Ovary (tissue), 3 donors: ENCODE measurements around the gene PPP2R2B.

Experiments
- EP300 ChIP-seq: sonication (generic); formaldehyde crosslinking; IDR thresholded peaks from one replicate; pipeline ENCODE4 v1.6.1; 2017; ENCODE audit warnings: antibody characterized with exemption
- POLR2A ChIP-seq: fragments of 450-650 bp; IDR thresholded peaks from one replicate; pipeline ENCODE4 v1.6.1; 2017; ENCODE audit warnings: antibody characterized with exemption, mild to moderate bottlenecking, moderate library complexity
- TF ChIP-seq, protein P1 (sequence below), 3 donors: fragments of 450-650 bp in 2 of 3; fragments of 200-600 bp in 1 of 3; IDR thresholded peaks; one replicate each; pipeline versions ENCODE4 v1.5.1 to v1.8.0; 2016 to 2022; ENCODE audit warnings: antibody characterized with exemption in 3 of 3, mild to moderate bottlenecking in 1 of 3
- donor health status: DM: no; HTN: no; CAD: no.

DNA sequence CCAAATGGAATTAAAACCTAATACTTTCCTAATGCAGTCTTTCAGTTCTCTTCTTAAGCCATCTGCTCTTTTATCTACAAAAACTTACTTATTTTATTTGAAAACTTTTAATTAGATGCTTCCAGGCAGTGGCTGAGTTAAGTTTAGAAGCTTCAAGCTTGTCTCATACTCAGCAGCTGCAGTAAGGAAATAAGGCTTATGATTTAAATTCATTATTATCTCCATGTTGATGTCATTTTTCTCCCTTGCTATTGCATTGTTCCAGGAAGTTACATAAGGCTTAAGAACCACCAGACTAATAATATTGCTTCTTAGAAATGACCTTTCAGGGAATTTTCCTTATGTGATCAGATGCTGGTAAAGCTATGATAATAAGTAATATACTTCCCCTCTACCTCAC, 119.6 kb downstream of the PPP2R2B start:
- TF ChIP-seq, protein P1, sequence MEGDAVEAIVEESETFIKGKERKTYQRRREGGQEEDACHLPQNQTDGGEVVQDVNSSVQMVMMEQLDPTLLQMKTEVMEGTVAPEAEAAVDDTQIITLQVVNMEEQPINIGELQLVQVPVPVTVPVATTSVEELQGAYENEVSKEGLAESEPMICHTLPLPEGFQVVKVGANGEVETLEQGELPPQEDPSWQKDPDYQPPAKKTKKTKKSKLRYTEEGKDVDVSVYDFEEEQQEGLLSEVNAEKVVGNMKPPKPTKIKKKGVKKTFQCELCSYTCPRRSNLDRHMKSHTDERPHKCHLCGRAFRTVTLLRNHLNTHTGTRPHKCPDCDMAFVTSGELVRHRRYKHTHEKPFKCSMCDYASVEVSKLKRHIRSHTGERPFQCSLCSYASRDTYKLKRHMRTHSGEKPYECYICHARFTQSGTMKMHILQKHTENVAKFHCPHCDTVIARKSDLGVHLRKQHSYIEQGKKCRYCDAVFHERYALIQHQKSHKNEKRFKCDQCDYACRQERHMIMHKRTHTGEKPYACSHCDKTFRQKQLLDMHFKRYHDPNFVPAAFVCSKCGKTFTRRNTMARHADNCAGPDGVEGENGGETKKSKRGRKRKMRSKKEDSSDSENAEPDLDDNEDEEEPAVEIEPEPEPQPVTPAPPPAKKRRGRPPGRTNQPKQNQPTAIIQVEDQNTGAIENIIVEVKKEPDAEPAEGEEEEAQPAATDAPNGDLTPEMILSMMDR (IDR thresholded peaks at IDR 0.05) = no peak
- TF ChIP-seq POLR2A = no peak
- TF ChIP-seq EP300 = no peak
